Astrocyte (in vitro differentiated cells and primary cell): ENCODE measurements around the gene KLHDC2. TPM values are rescaled to one million over a fixed set of nuclear protein-coding genes. Genes with fewer than 3 reads are reported as not detected.

Experiments
- DNase-seq: peaks from one replicate; pipeline ENCODE4 v3.0.0-alpha.2; 2010; ENCODE audit warnings: low read depth
- FAIRE-seq: peaks from 2 replicates; lab custom pipeline; 2011; peaks lifted over from hg19 to GRCh38; lab: Jason Lieb, UNC
- H2AFZ ChIP-seq: 2 replicates; pipeline ENCODE4 v1.6.0; 2012; ENCODE audit warnings: low read depth, low read length, inconsistent platforms
- H3K27ac ChIP-seq: 2 replicates; pipeline ENCODE4 v1.5.1; 2011; ENCODE audit warnings: low read depth, low read length, inconsistent platforms
- H3K27me3 ChIP-seq: 2 replicates; pipeline ENCODE4 v1.6.0; 2011; ENCODE audit warnings: low read length, inconsistent platforms; ENCODE audit not compliant: insufficient read depth
- H3K36me3 ChIP-seq: 2 replicates; pipeline ENCODE4 v1.5.1; 2011; ENCODE audit warnings: low read length, inconsistent platforms; ENCODE audit not compliant: insufficient read depth
- H3K4me1 ChIP-seq: 2 replicates; pipeline ENCODE4 v1.5.1; 2011; ENCODE audit warnings: low read length, inconsistent platforms; ENCODE audit not compliant: insufficient read depth
- H3K4me2 ChIP-seq: 2 replicates; pipeline ENCODE4 v1.6.0; 2012; ENCODE audit warnings: low read length, inconsistent platforms
- H3K4me3 ChIP-seq: 2 replicates; pipeline ENCODE4 v1.5.1; 2011; ENCODE audit warnings: low read depth, mild to moderate bottlenecking, low read length, inconsistent platforms; ENCODE audit not compliant: insufficient read depth
- H3K79me2 ChIP-seq: 2 replicates; pipeline ENCODE4 v1.6.0; 2012; ENCODE audit warnings: mild to moderate bottlenecking, low read length, inconsistent platforms; ENCODE audit not compliant: insufficient read depth
- H3K9ac ChIP-seq: 2 replicates; pipeline ENCODE4 v1.6.0; 2012; ENCODE audit warnings: mild to moderate bottlenecking, low read length, inconsistent platforms
- H3K9me3 ChIP-seq: 2 replicates; pipeline ENCODE4 v1.5.1; 2012; ENCODE audit warnings: low read depth, mild to moderate bottlenecking, low read length, inconsistent platforms; ENCODE audit not compliant: insufficient read depth
- H4K20me1 ChIP-seq: 2 replicates; pipeline ENCODE4 v1.6.0; 2012; ENCODE audit warnings: low read length, inconsistent platforms; ENCODE audit not compliant: insufficient read depth
- H3K27ac Mint-ChIP-seq: one replicate; pipeline ENCODE4 v1.8.0; 2021; ENCODE audit warnings: mild to moderate bottlenecking, mixed read lengths; ENCODE audit not compliant: unreplicated experiment
- H3K27me3 Mint-ChIP-seq: one replicate; pipeline ENCODE4 v1.8.0; 2021; ENCODE audit warnings: low read depth, mixed read lengths; ENCODE audit not compliant: unreplicated experiment
- H3K36me3 Mint-ChIP-seq: one replicate; pipeline ENCODE4 v1.8.0; 2021; ENCODE audit warnings: low read depth, mixed read lengths; ENCODE audit not compliant: unreplicated experiment
- H3K4me1 Mint-ChIP-seq: one replicate; pipeline ENCODE4 v1.8.0; 2021; ENCODE audit warnings: low read depth, mixed read lengths; ENCODE audit not compliant: unreplicated experiment
- H3K4me3 Mint-ChIP-seq: one replicate; pipeline ENCODE4 v1.8.0; 2021; ENCODE audit warnings: mild to moderate bottlenecking, moderate library complexity, mixed read lengths; ENCODE audit not compliant: unreplicated experiment
- H3K9me3 Mint-ChIP-seq: one replicate; pipeline ENCODE4 v1.8.0; 2021; ENCODE audit warnings: mild to moderate bottlenecking, mixed read lengths; ENCODE audit not compliant: unreplicated experiment
- EZH2 ChIP-seq: IDR thresholded peaks from 2 replicates; pipeline ENCODE4 v1.6.1; 2012; ENCODE audit warnings: mild to moderate bottlenecking, low read length, inconsistent platforms; ENCODE audit not compliant: insufficient read depth
- total RNA-seq: library from RNA; stranded (reverse); gene quantifications from 2 replicates; pipeline ENCODE4 v1.2.1, GENCODE V29; 2021
- TF ChIP-seq, protein P1 (sequence below): IDR thresholded peaks from 2 replicates; pipeline ENCODE4 v1.5.1; 2011; ENCODE audit warnings: low read depth, mild to moderate bottlenecking, inconsistent platforms, low read length, moderate library complexity; ENCODE audit not compliant: insufficient read depth

KLHDC2 gene
- total RNA-seq, 1 donor from 2014 or later = 32.1 TPM

DNA sequence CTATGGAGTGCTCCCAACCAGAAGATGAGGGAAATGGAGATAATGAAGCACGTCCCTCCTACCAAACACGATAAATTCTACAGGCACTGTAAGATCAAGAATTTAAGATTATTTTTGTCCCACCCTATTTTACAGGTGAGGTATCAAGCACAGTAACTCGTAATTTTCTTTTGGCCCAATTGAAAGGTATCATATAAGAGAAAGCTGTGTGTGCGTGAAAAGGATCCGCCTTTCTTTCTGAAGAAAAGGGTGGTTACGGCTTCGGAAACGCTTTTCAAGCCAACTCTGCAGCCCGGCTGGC lies 733 bp upstream of the KLHDC2 start:
- no peaks in the 10 kb centered on the region for H3K36me3 Mint-ChIP-seq
- Histone ChIP-seq H3K9ac (peak overlapping the region; percentile 100), H3K9me3 (no peaks in the 10 kb centered on the region), H3K4me2 (peak overlapping the region; percentile 96), H3K4me3 (peak overlapping the region; percentile 95), H4K20me1 (peaks cover 20% of the 10 kb centered on the region), H3K79me2 (peaks cover 37% of the 10 kb centered on the region), H3K27me3 (no peaks in the 10 kb centered on the region), H3K36me3 (no peaks in the 10 kb centered on the region), H2AFZ (peak overlapping the region; percentile 74), H3K4me1 (peaks cover 31% of the 10 kb centered on the region), H3K27ac (peak overlapping the region; percentile 96)
- H3K9me3 Mint-ChIP-seq = no peaks in the 10 kb centered on the region
- H3K4me3 Mint-ChIP-seq = peak overlapping the region; percentile 90
- DNase-seq = no peak
- H3K4me1 Mint-ChIP-seq = peaks cover 14% of the 10 kb centered on the region
- H3K27me3 Mint-ChIP-seq = no peaks in the 10 kb centered on the region
- FAIRE-seq = no peak
- peak overlapping the region; percentile 97 for H3K27ac Mint-ChIP-seq
- TF ChIP-seq, protein P1, sequence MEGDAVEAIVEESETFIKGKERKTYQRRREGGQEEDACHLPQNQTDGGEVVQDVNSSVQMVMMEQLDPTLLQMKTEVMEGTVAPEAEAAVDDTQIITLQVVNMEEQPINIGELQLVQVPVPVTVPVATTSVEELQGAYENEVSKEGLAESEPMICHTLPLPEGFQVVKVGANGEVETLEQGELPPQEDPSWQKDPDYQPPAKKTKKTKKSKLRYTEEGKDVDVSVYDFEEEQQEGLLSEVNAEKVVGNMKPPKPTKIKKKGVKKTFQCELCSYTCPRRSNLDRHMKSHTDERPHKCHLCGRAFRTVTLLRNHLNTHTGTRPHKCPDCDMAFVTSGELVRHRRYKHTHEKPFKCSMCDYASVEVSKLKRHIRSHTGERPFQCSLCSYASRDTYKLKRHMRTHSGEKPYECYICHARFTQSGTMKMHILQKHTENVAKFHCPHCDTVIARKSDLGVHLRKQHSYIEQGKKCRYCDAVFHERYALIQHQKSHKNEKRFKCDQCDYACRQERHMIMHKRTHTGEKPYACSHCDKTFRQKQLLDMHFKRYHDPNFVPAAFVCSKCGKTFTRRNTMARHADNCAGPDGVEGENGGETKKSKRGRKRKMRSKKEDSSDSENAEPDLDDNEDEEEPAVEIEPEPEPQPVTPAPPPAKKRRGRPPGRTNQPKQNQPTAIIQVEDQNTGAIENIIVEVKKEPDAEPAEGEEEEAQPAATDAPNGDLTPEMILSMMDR = no peak
- no peak for TF ChIP-seq EZH2

DNA sequence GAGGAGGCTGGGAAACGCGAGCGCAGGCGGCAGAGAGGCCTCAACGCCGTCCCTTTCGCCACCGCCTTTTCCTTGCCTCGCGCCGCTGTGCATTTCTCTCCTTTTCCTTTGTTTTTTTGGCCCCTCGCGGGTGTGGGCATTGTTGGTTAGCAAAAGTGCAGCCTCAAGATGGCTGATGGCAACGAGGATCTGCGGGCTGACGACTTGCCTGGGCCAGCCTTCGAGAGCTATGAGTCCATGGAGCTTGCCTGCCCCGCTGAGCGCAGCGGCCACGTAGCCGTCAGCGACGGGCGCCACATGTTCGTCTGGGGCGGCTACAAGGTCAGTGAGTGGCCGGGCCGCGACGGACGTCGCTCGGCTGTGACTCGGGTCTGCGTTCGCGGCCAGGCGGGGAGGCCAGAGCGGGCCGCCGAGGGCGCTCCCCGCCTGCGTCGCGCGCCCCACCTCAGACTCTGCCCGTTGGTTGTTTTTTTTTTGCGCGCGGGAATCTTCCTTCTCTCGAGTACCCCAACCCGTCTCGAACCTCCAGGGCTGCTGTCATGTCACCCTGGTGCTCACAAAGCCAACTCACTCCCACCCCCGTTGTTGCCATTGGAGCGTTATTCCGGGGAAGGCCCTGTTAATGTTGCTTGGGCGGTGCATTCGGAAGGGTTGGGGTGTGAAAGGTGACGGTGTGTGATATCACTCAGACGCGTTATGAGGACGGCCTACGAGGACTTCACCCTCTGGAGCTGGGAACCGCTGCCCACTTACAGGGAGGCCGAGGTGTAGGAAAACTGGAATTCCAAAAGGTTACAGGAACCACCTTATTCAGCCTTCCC lies 558 bp downstream of the KLHDC2 start:
- peak overlapping the region; percentile 99 for H3K27ac Mint-ChIP-seq
- H3K9me3 Mint-ChIP-seq = no peaks in the 10 kb centered on the region
- Histone ChIP-seq H3K79me2 (peaks cover 37% of the 10 kb centered on the region), H2AFZ (peak overlapping the region; percentile 78), H3K27ac (peak overlapping the region; percentile 96), H3K4me3 (peak overlapping the region; percentile 95), H3K27me3 (no peaks in the 10 kb centered on the region), H3K4me2 (peak overlapping the region; percentile 96), H3K9me3 (no peaks in the 10 kb centered on the region), H3K4me1 (peaks cover 29% of the 10 kb centered on the region), H3K9ac (peak overlapping the region; percentile 100), H3K36me3 (peaks cover 2% of the 10 kb centered on the region), H4K20me1 (peaks cover 22% of the 10 kb centered on the region)
- DNase-seq = peak; percentile 68
- H3K27me3 Mint-ChIP-seq = no peaks in the 10 kb centered on the region
- no peak for FAIRE-seq
- no peaks in the 10 kb centered on the region for H3K36me3 Mint-ChIP-seq
- TF ChIP-seq, protein P1 = no peak
- no peak for TF ChIP-seq EZH2
- peak overlapping the region; percentile 98 for H3K4me3 Mint-ChIP-seq
- peaks cover 14% of the 10 kb centered on the region for H3K4me1 Mint-ChIP-seq

DNA sequence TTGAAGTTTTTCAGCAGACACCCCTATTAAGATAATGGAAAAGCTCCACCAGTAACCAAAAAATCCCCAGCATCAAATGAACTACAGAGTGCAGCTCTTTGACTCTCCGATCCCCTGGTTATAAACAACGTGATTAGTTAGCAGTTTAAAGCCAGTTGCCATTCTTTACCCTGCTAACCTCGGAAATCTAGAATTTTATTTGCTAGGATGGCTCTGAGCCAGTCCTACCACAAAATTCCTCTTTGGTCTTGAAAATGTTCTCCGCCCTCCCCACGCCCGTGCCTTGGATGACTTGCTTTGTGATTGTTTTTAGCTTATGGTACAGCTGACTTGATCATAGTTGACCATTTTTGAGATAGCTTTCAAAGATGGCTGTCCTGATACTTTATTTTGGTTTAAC lies 1.2 kb downstream of the KLHDC2 start:
- H3K4me3 ChIP-seq = peak overlapping the region; percentile 95
- H3K4me2 ChIP-seq = peak overlapping the region; percentile 96
- no peaks in the 10 kb centered on the region for H3K27me3 ChIP-seq
- peak overlapping the region; percentile 96 for H3K27ac ChIP-seq
- H3K9me3 ChIP-seq = no peaks in the 10 kb centered on the region
- no peaks in the 10 kb centered on the region for H3K36me3 Mint-ChIP-seq
- FAIRE-seq (peak; percentile 45), DNase-seq (peak; percentile 63)
- TF ChIP-seq, protein P1 = no peak
- no peak for TF ChIP-seq EZH2
- peaks cover 14% of the 10 kb centered on the region for H3K4me1 Mint-ChIP-seq
- H3K36me3 ChIP-seq = peaks cover 4% of the 10 kb centered on the region
- H3K27ac Mint-ChIP-seq = peak overlapping the region; percentile 99
- H3K9ac ChIP-seq = peak overlapping the region; percentile 100
- peak overlapping the region; percentile 78 for H2AFZ ChIP-seq
- peaks cover 29% of the 10 kb centered on the region for H3K4me1 ChIP-seq
- peaks cover 37% of the 10 kb centered on the region for H3K79me2 ChIP-seq
- H3K27me3 Mint-ChIP-seq = no peaks in the 10 kb centered on the region
- H3K4me3 Mint-ChIP-seq = peak overlapping the region; percentile 98
- H3K9me3 Mint-ChIP-seq = no peaks in the 10 kb centered on the region
- H4K20me1 ChIP-seq = peaks cover 22% of the 10 kb centered on the region
